Prostate gland (tissue), 2 donors: ENCODE measurements around the gene SIVA1.

Experiments used
- POLR2A ChIP-seq: fragments of 450-650 bp; IDR thresholded peaks from one replicate; pipeline ENCODE4 v1.6.1; 2016; ENCODE audit warnings: antibody characterized with exemption, mild to moderate bottlenecking
- POLR2AphosphoS5 ChIP-seq: sonication (generic); formaldehyde crosslinking; IDR thresholded peaks from one replicate; pipeline ENCODE4 v1.6.1; 2017; ENCODE audit warnings: antibody characterized with exemption
- TF ChIP-seq, protein P1 (sequence below), 4 experiments: fragments of 200-600 bp in 2 of 4; fragments of 450-650 bp in 2 of 4; sonication (generic) in 2 of 4; IDR thresholded peaks; 1 replicate in 3 of 4; 2 replicates in 1 of 4; pipeline ENCODE4 v1.5.1; 2016 to 2019; ENCODE audit warnings: antibody characterized with exemption in 4 of 4, mild to moderate bottlenecking in 2 of 4, moderate library complexity in 2 of 4

DNA sequence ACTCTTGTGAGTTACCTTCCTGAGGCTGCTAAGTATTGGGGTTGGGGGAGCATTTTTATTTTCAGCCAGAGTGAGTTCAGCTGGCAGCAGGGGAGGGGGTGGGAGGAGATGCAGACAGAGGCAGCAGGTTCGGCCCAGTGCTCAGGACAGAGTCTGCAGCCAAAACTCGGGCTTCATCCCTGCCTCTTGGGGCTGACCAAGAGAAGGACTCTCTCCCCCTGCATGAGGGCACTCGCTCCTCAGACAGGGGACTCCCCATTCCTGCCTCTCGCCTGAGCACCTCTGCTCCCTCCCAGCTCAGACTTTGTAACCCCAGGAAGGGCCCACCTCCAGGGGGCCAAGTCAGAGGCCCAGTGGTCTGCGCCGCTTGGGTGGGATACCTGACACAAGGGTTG is 43.7 kb downstream of the SIVA1 start:
- TF ChIP-seq POLR2A (no peak), POLR2AphosphoS5 (no peak)
- TF ChIP-seq, protein P1, sequence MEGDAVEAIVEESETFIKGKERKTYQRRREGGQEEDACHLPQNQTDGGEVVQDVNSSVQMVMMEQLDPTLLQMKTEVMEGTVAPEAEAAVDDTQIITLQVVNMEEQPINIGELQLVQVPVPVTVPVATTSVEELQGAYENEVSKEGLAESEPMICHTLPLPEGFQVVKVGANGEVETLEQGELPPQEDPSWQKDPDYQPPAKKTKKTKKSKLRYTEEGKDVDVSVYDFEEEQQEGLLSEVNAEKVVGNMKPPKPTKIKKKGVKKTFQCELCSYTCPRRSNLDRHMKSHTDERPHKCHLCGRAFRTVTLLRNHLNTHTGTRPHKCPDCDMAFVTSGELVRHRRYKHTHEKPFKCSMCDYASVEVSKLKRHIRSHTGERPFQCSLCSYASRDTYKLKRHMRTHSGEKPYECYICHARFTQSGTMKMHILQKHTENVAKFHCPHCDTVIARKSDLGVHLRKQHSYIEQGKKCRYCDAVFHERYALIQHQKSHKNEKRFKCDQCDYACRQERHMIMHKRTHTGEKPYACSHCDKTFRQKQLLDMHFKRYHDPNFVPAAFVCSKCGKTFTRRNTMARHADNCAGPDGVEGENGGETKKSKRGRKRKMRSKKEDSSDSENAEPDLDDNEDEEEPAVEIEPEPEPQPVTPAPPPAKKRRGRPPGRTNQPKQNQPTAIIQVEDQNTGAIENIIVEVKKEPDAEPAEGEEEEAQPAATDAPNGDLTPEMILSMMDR (IDR thresholded peaks at IDR 0.05): no peak
